ENCODE measurements around the gene STXBP6. TPM values are rescaled to one million over a fixed set of nuclear protein-coding genes. Genes with fewer than 3 reads are reported as not detected.
A peak's percentile ranks its signal among the peaks of the same experiment; 100 is the strongest.

The STXBP6 gene
- total RNA-seq, 2 donors from 2014 or later = 20.1 to 28.3 TPM

GRCh38 chr14:24935796-24936195 lies 114.2 kb downstream of the STXBP6 start:
- no peak for ATAC-seq
- Histone ChIP-seq H3K27me3 (no peaks in the 10 kb centered on the region), H3K4me3 (no peak overlapping the region), H3K27ac (no peak overlapping the region), H3K9me3 (no peaks in the 10 kb centered on the region), H3K4me1 (peaks cover 9% of the 10 kb centered on the region), H3K36me3 (replicated peaks in 1 of 2; ENCODE audit: insufficient read depth in 1 of 2, low read depth in 2 of 2) (no peaks in the 10 kb centered on the region)
- DNase-seq = no peak
- 26 to 32% methylated on average over 1 of the region's 1 CpG for WGBS, 2 donors
- intact Hi-C loops (cut with DNase I) = no loop called here
- TF ChIP-seq POLR2A (IDR thresholded peaks at IDR 0.05) = no peak
- TF ChIP-seq, protein P1, sequence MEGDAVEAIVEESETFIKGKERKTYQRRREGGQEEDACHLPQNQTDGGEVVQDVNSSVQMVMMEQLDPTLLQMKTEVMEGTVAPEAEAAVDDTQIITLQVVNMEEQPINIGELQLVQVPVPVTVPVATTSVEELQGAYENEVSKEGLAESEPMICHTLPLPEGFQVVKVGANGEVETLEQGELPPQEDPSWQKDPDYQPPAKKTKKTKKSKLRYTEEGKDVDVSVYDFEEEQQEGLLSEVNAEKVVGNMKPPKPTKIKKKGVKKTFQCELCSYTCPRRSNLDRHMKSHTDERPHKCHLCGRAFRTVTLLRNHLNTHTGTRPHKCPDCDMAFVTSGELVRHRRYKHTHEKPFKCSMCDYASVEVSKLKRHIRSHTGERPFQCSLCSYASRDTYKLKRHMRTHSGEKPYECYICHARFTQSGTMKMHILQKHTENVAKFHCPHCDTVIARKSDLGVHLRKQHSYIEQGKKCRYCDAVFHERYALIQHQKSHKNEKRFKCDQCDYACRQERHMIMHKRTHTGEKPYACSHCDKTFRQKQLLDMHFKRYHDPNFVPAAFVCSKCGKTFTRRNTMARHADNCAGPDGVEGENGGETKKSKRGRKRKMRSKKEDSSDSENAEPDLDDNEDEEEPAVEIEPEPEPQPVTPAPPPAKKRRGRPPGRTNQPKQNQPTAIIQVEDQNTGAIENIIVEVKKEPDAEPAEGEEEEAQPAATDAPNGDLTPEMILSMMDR (IDR thresholded peaks at IDR 0.05) = no peak

GRCh38 chr14:24928386-24928900 lies 121.5 kb downstream of the STXBP6 start:
- intact Hi-C loops (cut with DNase I) = no loop called here
- DNase-seq (no peak), ATAC-seq (no peak)
- Histone ChIP-seq H3K27me3 (no peaks in the 10 kb centered on the region), H3K4me3 (no peak overlapping the region), H3K9me3 (no peaks in the 10 kb centered on the region), H3K4me1 (peaks cover 43% of the 10 kb centered on the region), H3K27ac (peak overlapping the region in 3 of 4 donors; percentile 17 to 42 (median 24)), H3K36me3 (replicated peaks in 1 of 2; ENCODE audit: insufficient read depth in 1 of 2, low read depth in 2 of 2) (no peaks in the 10 kb centered on the region)
- WGBS, 2 donors = 17 to 22% methylated on average over 1 of the region's 1 CpG
- TF ChIP-seq, protein P1 (IDR thresholded peaks at IDR 0.05) = no peak
- no peak for TF ChIP-seq POLR2A (IDR thresholded peaks at IDR 0.05)

- WGBS, 2 donors = 15 to 21% methylated on average over 4 of the region's 4 CpGs
- H3K4me3 ChIP-seq = no peak overlapping the region
- no peak for ATAC-seq
These were observed 122.1 kb downstream of the STXBP6 start for GRCh38 chr14:24927809-24928208.

DNA sequence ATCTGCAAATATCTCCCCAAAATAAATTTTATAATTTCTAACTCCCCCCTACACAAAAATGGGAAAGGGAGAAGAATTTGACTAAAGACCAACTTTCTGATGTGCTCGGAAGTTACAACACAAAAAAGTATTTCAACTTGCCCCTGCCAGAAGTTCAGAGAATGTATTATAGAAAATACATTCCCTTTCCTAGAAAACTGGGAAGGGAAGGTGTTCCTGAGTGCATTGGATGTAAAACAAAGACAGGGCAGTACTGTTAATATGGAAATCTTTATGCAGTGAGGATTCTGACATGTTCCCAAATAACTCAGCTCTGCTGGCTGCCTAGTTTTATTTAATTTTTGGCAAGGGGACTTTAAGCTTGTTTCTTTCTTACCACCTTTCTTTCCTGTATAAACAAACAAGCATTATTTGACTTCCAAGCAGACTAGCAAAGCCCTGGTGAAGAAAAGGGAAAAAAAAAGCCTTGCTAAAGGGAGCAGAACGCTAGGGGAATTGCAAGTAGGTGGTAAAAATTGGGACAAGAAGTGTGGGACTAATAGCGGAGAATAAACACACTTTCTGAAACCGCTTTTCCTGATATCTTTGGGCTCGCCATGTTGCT lies 124.1 kb downstream of the STXBP6 start:
- DNase-seq = no peak
- WGBS, 2 donors = 90 to 92% methylated on average over 5 of the region's 5 CpGs
- Histone ChIP-seq H3K27ac (no peak overlapping the region), H3K4me1 (peaks cover 63% of the 10 kb centered on the region), H3K4me3 (no peak overlapping the region), H3K27me3 (no peaks in the 10 kb centered on the region), H3K36me3 (replicated peaks in 1 of 2; ENCODE audit: insufficient read depth in 1 of 2, low read depth in 2 of 2) (no peaks in the 10 kb centered on the region), H3K9me3 (no peaks in the 10 kb centered on the region)
- no peak for ATAC-seq
- intact Hi-C loops (cut with DNase I) = no loop called here
- TF ChIP-seq, protein P1 (IDR thresholded peaks at IDR 0.05) = no peak
- no peak for TF ChIP-seq POLR2A (IDR thresholded peaks at IDR 0.05)

More at GRCh38 chr14:24927809-24928208, 122.1 kb downstream of the STXBP6 start:
- Histone ChIP-seq H3K27ac (peak overlapping the region in 2 of 4 donors; percentile 17 to 42), H3K27me3 (no peaks in the 10 kb centered on the region), H3K4me1 (peaks cover 44% of the 10 kb centered on the region), H3K9me3 (no peaks in the 10 kb centered on the region), H3K36me3 (replicated peaks in 1 of 2; ENCODE audit: insufficient read depth in 1 of 2, low read depth in 2 of 2) (no peaks in the 10 kb centered on the region)
- DNase-seq = no peak
- intact Hi-C loops (cut with DNase I) = no loop called here
- TF ChIP-seq, protein P1 (IDR thresholded peaks at IDR 0.05) = no peak
- no peak for TF ChIP-seq POLR2A (IDR thresholded peaks at IDR 0.05)

DNA sequence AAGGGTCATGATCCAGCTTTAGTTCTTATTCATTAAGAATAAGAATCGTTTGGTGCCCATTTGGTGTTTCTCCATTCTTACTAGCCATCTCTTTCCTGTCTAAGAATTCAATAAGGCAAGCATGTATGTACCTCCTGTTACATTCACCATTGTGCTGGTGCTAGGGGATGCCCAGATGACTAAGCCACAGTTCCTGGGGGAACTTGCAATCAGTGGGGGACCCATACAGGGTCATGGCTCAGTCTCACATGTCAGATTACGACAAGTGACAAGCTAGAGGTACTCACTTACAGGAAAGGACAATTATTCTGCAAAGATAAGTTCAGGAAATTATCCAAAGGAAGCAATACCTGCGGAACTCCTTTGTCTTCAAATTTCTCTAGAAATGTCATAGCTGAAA lies 125.4 kb downstream of the STXBP6 start:
- 82 to 86% methylated on average over 3 of the region's 3 CpGs for WGBS, 2 donors
- no peak overlapping the region for H3K27ac ChIP-seq
- intact Hi-C loops (cut with DNase I) = no loop called here
- no peaks in the 10 kb centered on the region for H3K36me3 ChIP-seq (replicated peaks in 1 of 2; ENCODE audit: insufficient read depth in 1 of 2, low read depth in 2 of 2)
- ATAC-seq = no peak
- no peaks in the 10 kb centered on the region for H3K9me3 ChIP-seq
- DNase-seq = no peak
- no peak overlapping the region for H3K4me3 ChIP-seq
- peaks cover 65% of the 10 kb centered on the region for H3K4me1 ChIP-seq
- TF ChIP-seq, protein P1 (IDR thresholded peaks at IDR 0.05) = no peak
- TF ChIP-seq POLR2A (IDR thresholded peaks at IDR 0.05) = no peak
- H3K27me3 ChIP-seq = no peaks in the 10 kb centered on the region

Data from body of pancreas (tissue), 4 donors.